Myocyte (in vitro differentiated cells): ENCODE results near the gene MAPK4. TPM values are rescaled to one million over a fixed set of nuclear protein-coding genes. Genes with fewer than 3 reads are reported as not detected.

Experiments
- DNase-seq: peaks from one replicate; pipeline ENCODE4 v3.0.0-alpha.2; 2012; ENCODE audit warnings: low read depth
- total RNA-seq: library from RNA; depleted of rRNA; stranded (reverse); fragments of >200 nt; gene quantifications from 2 replicates; pipeline ENCODE4 v1.2.3, GENCODE V29; 2014

The MAPK4 gene
- total RNA-seq, 1 donor from 2014 or later, result not detected

GRCh38 chr18:50622865-50623393 is 63.0 kb downstream of the MAPK4 start:
- no peak for DNase-seq

- no peak for DNase-seq
Measured at GRCh38 chr18:50623694-50624352, 63.9 kb downstream of the MAPK4 start.

GRCh38 chr18:50624981-50625380 is 65.1 kb downstream of the MAPK4 start:
- DNase-seq, result no peak

- no peak for DNase-seq
Measured at GRCh38 chr18:50626317-50626716, 66.4 kb downstream of the MAPK4 start.

GRCh38 chr18:50627594-50628532 is 68.0 kb downstream of the MAPK4 start:
- no peak for DNase-seq

GRCh38 chr18:50628533-50628905 is 68.6 kb downstream of the MAPK4 start:
- DNase-seq, result no peak

- no peak for DNase-seq
Measured at GRCh38 chr18:50629148-50629631, 69.3 kb downstream of the MAPK4 start.

GRCh38 chr18:50630895-50631294 is 71.0 kb downstream of the MAPK4 start:
- DNase-seq, result no peak

GRCh38 chr18:50632895-50633515 is 73.1 kb downstream of the MAPK4 start:
- DNase-seq, result no peak

- DNase-seq, result no peak
Measured at GRCh38 chr18:50633992-50634391, 74.1 kb downstream of the MAPK4 start.

- DNase-seq, result no peak
Measured at GRCh38 chr18:50636366-50637057, 76.6 kb downstream of the MAPK4 start.

GRCh38 chr18:50638016-50638883 is 78.4 kb downstream of the MAPK4 start:
- DNase-seq, result no peak

- DNase-seq, result no peak
Measured at GRCh38 chr18:50638884-50639420, 79.1 kb downstream of the MAPK4 start.

GRCh38 chr18:50639711-50640110 is 79.8 kb downstream of the MAPK4 start:
- no peak for DNase-seq

- no peak for DNase-seq
Measured at GRCh38 chr18:50642439-50642838, 82.6 kb downstream of the MAPK4 start.

- DNase-seq, result no peak
Measured at GRCh38 chr18:50644146-50644545, 84.3 kb downstream of the MAPK4 start.

GRCh38 chr18:50644807-50645206 is 84.9 kb downstream of the MAPK4 start:
- no peak for DNase-seq

GRCh38 chr18:50647237-50647636 is 87.3 kb downstream of the MAPK4 start:
- no peak for DNase-seq

- no peak for DNase-seq
Measured at GRCh38 chr18:50647792-50648191, 87.9 kb downstream of the MAPK4 start.

- DNase-seq, result no peak
Measured at GRCh38 chr18:50649821-50650220, 89.9 kb downstream of the MAPK4 start.
